Stomach (tissue), 4 donors: ENCODE results near the gene PTPRF.

Experiments
- CTCF ChIP-seq, 7 experiments: fragments of 450-650 bp in 4 of 7; fragments of 200-600 bp in 3 of 7; sonication (generic) in 3 of 7; IDR thresholded peaks; one replicate each; pipeline ENCODE4 v1.5.1; 2016 to 2019; ENCODE audit warnings: antibody characterized with exemption in 7 of 7, control low read depth in 2 of 7, mild to moderate bottlenecking in 1 of 7
- POLR2A ChIP-seq, 4 donors: fragments of 450-650 bp; IDR thresholded peaks; one replicate each; pipeline ENCODE4 v1.6.1; 2016; ENCODE audit warnings: antibody characterized with exemption in 4 of 4, control low read depth in 2 of 4, mild to moderate bottlenecking in 1 of 4, moderate library complexity in 1 of 4

GRCh38 chr1:43632135-43632670 lies 101.5 kb downstream of the PTPRF start:
- TF ChIP-seq CTCF (IDR thresholded peaks at IDR 0.05): no peak
- no peak for TF ChIP-seq POLR2A (IDR thresholded peaks at IDR 0.05)
